ENCODE results near the gene TMEM255A.

TMEM255A gene

DNA sequence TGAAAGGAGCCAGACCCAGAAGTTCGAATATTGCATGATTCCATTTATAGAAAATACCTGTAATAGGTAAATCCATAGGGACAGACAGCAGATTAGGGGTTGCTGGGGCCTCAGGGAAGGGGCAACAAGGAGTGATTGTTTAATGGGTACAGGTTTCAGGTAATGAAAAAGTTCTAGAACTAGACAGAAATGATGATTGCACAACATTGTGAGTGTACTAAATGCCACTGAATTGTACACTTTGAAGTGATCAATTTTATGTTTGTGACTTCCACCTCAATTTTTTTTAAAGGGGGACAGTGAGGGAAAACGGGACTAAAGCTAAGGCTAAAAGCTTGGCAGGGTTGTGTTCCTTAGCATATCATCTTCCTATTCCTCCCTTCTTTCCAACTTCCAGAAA, 37.1 kb downstream of the TMEM255A start:
- H3K27me3 ChIP-seq = no peaks in the 10 kb centered on the region
- no peak overlapping the region for H3K4me3 ChIP-seq
- no peak for DNase-seq
- H3K4me1 ChIP-seq = no peaks in the 10 kb centered on the region
- intact Hi-C loops (cut with DNase I; ENCODE audit: low total_unique reads) = loop anchor here (2.0 kb wide), 1 partner anchor 59 kb away; no protein-coding TSS in a partner anchor
- H3K36me3 ChIP-seq = no peaks in the 10 kb centered on the region
- H3K27ac ChIP-seq = no peak overlapping the region
- H3K9me3 ChIP-seq = no peaks in the 10 kb centered on the region
- TF ChIP-seq, protein P1, sequence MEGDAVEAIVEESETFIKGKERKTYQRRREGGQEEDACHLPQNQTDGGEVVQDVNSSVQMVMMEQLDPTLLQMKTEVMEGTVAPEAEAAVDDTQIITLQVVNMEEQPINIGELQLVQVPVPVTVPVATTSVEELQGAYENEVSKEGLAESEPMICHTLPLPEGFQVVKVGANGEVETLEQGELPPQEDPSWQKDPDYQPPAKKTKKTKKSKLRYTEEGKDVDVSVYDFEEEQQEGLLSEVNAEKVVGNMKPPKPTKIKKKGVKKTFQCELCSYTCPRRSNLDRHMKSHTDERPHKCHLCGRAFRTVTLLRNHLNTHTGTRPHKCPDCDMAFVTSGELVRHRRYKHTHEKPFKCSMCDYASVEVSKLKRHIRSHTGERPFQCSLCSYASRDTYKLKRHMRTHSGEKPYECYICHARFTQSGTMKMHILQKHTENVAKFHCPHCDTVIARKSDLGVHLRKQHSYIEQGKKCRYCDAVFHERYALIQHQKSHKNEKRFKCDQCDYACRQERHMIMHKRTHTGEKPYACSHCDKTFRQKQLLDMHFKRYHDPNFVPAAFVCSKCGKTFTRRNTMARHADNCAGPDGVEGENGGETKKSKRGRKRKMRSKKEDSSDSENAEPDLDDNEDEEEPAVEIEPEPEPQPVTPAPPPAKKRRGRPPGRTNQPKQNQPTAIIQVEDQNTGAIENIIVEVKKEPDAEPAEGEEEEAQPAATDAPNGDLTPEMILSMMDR (IDR thresholded peaks at IDR 0.05) = no peak

DNA sequence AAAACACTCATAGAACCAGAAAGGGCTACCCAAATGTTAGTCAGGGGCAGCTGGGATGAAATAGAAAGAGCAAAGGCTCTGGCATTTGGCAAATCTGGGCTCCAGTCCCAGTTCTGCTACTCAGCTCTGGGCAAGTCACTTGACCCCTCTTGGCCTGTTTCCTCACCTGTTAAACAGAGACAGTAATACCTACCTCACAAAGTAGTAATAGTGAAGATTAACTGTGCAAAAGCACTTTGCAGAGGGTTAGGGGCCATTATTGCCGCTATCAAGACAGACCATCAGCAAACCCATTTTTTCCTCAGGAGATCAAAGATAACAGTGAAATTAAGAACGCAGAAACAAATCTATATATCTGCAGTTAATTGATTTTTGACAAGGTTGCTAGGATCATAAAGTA, 40.0 kb downstream of the TMEM255A start:
- DNase-seq = no peak
- Histone ChIP-seq H3K4me3 (no peak overlapping the region), H3K27me3 (no peaks in the 10 kb centered on the region), H3K36me3 (no peaks in the 10 kb centered on the region), H3K9me3 (no peaks in the 10 kb centered on the region), H3K4me1 (no peaks in the 10 kb centered on the region), H3K27ac (no peak overlapping the region)
- TF ChIP-seq, protein P1 (IDR thresholded peaks at IDR 0.05) = no peak
- intact Hi-C loops (cut with DNase I; ENCODE audit: low total_unique reads) = no loop called here

DNA sequence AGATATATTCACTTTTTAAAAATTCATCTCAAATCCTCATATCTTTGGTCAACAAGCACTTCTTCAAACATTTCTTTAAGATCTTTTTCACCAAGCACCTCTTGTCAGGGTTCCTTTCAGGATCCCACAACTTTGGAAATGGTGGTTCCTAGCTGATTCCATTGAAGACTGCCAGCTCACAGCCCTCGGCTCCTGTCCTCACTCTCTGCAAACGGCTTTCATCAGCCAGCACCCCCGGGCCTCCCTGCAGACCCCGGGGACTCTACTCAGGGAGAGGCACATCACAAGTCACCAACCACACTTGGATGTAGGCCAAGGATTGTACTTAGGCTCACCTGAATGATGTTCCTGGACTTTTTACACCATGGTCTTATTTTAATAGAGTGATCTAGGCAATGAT, 40.7 kb downstream of the TMEM255A start:
- Histone ChIP-seq H3K27ac (no peak overlapping the region), H3K36me3 (no peaks in the 10 kb centered on the region), H3K4me3 (no peak overlapping the region), H3K27me3 (no peaks in the 10 kb centered on the region), H3K9me3 (no peaks in the 10 kb centered on the region), H3K4me1 (no peaks in the 10 kb centered on the region)
- TF ChIP-seq, protein P1 (IDR thresholded peaks at IDR 0.05) = no peak
- intact Hi-C loops (cut with DNase I; ENCODE audit: low total_unique reads) = no loop called here
- no peak for DNase-seq

DNA sequence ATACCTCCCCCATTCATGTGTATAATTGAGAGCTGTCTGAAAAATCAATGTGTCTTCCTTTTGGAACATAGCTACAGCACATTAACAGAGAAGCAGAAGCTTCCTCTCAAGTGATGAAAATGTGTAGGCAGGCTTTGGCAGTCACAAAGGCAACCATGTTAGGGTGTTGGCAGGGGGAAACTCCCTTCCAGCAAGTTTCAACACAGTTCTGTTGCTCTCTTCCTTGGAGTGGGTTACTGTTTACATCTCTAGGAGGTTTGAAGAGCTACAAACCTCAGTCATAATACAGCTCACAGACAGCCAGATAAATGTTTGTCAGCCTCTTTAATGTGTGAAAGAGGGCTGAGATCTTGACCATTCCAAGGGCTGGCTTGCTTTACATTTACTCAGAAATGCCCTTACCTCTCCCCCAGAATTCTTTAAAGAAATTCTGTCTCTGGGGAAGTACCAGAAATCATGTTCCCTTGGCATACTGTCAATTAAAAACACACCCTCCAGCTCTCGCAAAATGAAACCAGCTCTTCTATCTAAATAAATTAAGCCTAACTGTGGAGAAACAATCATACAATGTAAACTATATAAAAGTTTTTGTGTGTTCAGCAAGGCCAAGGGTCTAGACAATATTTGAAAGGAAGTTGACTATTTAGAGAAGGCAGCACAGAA, 41.8 kb downstream of the TMEM255A start:
- H3K4me1 ChIP-seq = no peaks in the 10 kb centered on the region
- H3K27me3 ChIP-seq = no peaks in the 10 kb centered on the region
- H3K9me3 ChIP-seq = no peaks in the 10 kb centered on the region
- intact Hi-C loops (cut with DNase I; ENCODE audit: low total_unique reads) = no loop called here
- TF ChIP-seq, protein P1 (IDR thresholded peaks at IDR 0.05) = no peak
- H3K36me3 ChIP-seq = no peaks in the 10 kb centered on the region
- no peak overlapping the region for H3K27ac ChIP-seq
- DNase-seq = no peak
- no peak overlapping the region for H3K4me3 ChIP-seq

DNA sequence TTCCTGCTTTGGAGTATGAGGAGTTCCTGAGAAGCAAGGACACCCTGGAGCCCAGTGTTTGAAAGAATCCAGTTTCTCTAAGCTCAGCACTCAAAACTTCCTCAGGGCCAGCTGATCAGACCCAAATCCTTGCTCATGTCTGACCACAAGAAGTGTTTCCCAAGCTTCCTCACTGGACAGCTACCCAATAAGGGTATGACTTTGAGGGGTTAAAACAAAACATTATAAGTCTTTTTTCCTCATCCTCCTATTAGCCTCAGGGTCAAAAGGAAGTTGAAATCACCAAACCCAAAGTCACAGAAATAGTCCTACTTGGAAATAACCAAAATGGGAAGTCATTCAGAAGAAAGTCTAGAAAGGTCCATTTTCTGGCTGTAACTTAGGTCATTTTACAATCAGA, 46.9 kb downstream of the TMEM255A start:
- Histone ChIP-seq H3K27me3 (no peaks in the 10 kb centered on the region), H3K9me3 (no peaks in the 10 kb centered on the region), H3K4me1 (no peaks in the 10 kb centered on the region), H3K4me3 (no peak overlapping the region), H3K27ac (no peak overlapping the region), H3K36me3 (no peaks in the 10 kb centered on the region)
- TF ChIP-seq, protein P1 (IDR thresholded peaks at IDR 0.05) = no peak
- intact Hi-C loops (cut with DNase I; ENCODE audit: low total_unique reads) = no loop called here
- DNase-seq = no peak

Data from tibial artery (tissue), 4 donors.